Measurements from ENCODE around the gene CCDC12. TPM values are rescaled to one million over a fixed set of nuclear protein-coding genes. Genes with fewer than 3 reads are reported as not detected.

Gene CCDC12
- total RNA-seq, 1 donor from 2014 or later, result 50.0 TPM

DNA sequence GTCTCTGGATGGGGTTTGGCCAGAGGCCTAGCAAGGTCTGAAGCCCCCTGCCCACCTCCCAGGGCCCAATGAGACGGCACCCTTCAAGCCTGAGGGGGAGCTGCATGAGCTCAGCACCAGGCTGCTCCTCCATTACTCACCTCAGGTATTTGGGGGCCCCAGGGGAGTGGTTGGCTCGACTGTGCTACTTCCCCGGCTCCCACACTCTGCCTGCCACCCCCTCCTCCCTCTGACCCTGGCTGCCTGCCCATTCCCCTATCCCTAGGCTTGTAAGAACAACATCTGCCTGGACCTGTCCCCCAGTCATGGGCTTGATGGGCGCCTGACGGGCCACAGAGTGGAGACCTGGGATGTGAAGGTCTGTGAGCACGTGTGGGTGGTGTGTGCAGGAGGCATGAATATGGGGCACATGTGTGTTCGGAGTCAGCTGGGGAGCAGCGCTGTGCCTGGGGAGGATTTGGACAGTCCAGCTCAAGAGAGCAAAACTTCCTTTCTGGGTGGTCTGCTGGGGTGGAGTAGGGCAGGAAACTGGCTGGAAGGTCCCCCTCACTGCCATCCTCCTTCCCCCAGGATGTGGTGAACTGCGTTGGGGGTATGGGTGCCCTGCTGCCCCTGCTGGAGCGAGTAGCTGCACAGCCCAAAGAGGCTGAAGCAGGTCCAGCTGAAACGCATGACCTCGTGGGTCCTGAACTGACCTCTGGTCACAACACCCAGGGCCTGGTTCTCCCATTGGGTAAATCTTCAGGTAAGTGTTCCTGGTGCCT, 20.3 kb upstream of the CCDC12 start:
- no peak for DNase-seq (ENCODE audit: low spot score)

DNA sequence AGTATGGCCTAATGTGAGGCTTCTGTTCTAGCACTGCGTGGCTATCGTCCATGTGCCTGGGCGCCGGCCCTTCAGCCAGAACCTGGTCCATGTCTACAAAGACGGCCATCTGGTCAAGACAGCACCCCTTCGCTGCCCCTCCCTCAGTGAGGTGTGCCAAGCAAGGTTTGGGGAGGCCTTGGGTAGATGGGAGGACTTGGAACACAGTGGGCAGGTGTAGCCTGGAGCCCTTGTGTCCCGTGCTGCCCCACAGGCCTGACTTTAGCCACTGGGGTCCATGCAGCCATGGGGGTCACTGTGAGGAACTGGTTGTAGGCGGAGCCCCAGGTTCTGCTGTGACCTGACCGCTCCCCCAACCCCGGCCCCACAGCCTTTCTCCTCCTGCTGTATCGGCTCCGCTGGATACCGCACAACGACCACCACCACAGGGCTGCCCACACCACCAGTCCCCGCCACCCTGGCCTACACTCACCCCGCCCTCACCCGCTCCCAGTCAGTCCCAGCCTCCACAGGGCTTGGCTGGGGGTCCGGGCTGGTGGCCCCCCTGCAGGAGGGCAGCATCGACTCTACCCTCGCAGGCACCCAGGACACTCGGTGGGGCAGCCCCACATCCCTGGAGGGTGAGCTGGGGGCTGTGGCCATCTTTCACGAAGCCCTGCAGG, 19.5 kb upstream of the CCDC12 start:
- DNase-seq (ENCODE audit: low spot score), result no peak

DNA sequence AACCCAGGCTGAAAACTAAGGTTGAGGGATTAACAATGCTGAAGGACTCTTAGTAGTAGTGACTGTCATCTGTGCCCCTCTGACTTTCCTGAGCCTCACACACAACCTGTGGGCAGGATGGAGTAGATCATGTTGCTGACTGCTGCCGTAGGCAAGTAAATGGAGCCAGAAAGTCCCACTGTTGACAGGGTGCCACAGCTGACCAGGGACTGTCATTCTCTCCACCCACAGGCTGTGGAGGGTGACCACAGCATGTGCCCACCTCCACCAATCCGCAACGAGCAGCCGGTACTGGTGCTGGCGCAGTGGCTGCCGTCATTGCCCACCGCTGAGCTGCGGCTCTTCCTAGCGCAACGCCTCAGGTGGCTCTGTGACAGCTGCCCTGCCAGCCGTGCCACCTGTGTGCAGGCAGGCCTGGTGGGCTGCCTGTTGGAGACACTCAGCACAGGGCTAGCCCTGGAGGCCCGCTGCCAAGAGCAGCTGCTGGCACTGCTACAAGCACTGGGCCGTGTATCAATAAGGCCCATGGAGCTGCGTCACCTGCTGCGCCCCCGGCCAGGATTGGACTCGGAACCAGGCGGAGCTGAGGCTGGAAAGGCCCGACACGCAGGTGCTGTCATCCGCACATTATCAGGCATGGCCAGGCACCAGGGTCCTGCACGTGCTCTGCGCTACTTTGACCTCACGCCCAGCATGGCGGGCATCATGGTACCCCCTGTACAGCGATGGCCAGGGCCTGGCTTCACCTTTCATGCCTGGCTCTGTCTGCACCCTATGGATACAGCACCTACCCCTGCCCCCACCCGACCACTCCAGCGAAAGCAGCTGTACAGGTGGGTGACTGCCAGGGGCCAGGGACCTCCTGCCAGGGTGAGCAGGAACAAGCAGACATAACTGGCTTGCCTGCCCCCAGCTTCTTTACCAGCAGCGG, 18.5 kb upstream of the CCDC12 start:
- no peak for DNase-seq (ENCODE audit: low spot score)

DNA sequence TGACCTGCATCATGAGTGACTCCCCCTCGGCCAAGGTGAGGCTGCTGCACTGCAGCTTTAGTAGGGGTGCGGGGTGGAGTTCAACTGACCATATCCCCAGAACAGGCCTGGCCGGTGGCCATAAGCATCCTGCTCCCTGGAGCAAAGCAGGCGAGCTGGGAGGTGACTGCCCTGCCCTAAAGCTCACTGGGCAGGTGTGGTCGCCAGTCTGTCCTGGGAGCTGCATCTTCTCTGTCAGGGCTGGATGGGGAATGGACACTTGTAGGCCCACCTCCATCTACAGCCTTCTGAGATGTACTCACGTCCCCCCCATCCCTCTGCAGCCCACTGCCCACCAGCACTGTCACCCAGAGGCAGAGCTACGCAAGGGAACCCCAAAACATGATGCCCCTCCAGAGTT, 17.4 kb upstream of the CCDC12 start:
- DNase-seq (ENCODE audit: low spot score), result no peak

DNA sequence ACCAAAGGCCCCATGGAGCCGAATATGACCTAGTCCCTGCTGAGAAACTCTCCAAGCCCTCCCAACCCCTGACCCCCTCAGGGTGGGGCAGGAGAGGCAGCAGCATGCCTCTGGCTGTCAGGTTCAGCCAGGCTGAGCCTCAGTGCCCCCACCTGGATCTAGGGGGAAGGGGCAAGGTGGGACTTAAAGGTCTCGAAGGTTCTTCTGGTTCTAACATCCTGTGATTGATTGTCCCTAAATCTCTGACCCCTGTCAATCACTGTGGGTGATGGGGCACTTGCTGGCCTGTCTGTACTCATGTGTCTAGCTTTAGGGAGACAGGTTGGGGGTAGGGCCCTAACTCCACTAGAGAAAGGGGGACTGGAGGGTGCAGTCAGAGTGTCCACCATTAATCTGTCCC, 16.7 kb upstream of the CCDC12 start:
- no peak for DNase-seq (ENCODE audit: low spot score)

DNA sequence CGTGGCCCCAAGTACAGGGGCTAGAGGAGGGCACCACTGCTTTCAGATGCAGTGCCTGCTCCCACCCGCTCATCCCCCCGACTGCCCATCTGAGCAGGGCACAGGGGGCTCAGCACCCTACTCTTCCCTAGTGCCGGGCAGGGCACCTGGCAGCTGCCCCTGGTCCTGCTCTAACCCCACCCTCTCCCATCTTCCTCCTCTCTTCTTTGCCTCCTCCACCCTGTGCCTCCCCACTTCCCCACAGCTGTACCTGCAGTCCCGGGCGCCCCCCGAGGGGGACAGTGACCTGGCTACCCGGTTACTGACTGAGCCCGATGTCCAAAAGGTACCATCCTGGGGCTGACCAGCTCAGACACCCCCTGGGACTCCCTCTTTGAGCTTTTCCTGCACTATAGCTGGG, 15.7 kb upstream of the CCDC12 start:
- no peak for DNase-seq (ENCODE audit: low spot score)

DNA sequence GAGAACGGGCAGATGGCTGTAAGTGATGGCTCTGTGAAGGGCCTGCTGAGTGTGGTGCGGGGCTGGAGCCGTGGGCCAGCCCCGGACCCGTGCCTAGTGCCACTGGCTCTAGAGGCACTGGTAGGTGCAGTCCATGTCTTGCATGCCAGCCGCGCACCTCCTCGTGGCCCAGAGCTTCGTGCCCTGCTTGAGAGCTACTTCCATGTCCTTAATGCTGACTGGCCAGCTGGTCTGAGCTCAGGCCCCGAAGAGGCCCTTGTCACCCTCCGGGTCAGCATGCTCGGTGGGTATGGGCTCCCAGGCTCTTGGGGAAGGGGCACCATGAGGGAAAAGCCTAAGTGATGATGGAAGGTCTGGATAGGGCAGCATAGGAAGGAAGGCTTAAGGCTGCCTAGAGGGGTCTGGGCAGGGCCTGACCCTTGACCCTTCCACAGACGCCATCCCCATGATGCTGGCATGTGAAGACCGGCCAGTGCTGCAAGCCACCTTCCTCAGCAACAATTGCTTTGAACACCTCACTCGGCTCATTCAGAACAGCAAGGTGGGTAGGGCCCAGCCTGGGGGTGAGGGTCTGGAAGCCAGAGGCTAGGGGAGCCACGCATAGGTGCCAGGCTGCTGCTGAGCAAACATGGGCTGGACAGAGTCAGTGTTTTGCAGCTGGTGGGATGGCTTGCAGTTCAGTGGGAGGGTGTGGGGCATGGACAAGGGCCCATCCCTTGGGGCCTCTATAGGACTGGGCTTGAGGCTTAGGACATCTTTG, 15.0 kb upstream of the CCDC12 start:
- no peak for DNase-seq (ENCODE audit: low spot score)

DNA sequence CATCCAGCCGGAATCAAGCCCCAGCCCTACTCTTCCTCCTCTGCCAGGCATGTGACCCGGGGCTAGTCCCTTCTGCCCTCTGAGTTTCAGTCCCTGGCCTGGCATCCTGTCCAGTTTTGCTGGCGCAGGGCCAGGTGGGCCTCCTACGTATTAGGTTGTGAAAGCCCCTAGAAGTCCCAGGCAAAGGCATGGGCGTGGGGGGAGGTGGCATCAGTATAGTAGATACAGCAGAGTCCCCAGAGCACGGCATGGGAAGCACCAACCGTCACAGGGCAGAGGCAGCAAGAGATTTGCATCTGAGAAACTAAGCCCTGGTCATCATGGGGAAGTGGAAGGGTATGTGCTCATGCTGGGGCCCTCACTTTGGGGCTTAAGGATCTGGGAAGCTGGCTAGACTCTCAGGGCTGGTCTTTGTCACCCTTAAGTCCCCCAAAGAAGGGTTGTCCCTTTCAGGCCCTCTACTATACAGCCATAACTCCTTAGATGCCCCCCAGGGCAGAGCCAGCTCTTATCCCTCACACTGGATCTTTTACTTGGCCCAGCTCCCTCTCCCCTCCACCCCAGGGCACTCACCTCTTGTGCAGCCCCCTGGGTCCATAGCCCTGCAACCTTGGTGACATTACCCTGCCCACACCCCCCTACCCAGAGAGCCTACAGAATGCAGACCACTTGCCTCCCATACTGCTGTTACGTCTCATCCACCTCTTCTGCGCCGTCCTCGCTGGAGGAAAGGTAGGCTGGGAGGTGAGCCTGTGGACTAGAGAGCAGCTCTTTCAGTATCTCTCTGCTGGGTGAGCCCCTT, 14.2 kb upstream of the CCDC12 start:
- peak; percentile 37 for DNase-seq (ENCODE audit: low spot score)

DNA sequence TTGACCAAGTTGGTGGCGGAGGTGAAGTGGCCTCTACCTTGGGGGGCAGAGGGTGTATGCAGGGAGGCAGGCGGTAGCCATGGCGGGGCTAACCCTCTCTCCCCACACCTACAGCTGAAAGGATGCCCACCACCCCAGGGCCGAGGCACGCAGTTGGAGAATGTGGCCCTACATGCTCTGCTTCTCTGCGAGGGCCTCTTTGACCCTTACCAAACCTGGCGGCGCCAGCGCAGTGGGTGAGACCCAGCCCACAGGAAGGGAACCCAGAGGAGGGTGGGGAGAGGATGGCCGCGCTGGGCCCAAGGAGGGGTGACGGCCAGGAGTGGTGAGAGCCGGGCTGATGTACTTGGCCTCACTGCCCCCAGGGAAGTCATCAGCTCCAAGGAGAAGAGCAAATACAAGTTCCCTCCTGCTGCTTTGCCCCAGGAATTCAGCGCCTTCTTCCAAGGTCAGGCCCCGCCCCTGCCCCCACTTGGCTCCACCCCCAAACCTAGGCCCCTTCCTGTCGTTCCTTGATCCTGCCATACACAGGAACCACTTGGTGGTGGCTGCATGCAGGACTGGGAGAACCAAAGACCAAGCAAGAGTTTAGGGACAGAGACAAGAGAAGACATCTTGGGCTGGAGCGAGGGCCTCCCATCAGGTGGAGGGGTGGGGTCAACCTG, 12.7 kb upstream of the CCDC12 start:
- DNase-seq (ENCODE audit: low spot score), result no peak

DNA sequence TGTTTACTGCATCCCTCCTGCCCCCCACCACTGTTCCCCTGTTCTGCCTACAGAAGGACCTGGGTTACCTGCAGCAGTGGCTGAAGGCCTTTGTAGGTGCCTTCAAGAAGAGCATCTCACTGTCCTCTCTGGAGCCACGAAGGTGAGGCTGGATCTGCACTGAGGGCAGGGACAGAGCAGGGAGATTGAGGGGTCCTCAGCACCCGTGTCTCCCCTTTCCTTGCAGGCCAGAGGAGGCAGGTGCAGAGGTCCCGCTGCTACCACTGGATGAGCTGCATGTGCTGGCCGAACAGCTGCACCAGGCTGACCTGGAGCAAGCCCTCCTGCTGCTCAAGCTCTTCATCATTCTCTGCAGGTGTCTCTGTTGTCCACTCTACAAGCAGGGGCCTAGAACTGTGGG, 12.1 kb upstream of the CCDC12 start:
- DNase-seq (ENCODE audit: low spot score), result no peak

DNA sequence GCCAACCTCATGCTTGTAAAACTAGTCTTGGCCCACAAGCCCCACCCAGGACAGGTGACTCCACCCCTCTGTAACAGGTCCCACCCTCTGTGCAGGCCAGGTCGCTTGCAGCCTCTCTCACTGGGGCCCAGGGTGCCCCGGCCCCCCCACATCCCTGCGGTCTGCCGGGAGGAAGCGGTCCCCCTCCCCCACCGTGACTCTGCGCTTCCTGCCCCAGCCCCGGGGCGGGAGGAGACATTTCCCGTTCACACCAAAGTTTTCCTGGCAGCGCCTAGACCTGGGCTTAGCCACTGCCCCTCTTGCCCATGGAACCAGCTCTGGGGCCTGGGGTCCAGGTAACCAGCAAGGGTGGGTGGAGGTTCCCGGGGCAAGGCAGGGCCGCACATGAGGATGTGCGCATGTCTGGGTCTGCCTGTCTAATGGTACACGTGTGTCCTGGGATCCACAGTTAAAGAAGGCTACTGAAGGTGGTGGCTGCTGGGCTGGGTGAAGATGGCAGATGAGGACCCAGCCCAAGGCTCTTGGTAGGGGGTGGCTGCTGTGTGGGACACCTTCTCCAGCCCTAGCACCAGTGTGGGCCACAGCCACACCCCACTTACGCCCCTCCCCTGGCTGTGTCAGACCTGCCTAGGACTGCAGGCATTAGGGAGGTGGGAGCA, 11.3 kb upstream of the CCDC12 start:
- DNase-seq (ENCODE audit: low spot score), result peak; percentile 65

DNA sequence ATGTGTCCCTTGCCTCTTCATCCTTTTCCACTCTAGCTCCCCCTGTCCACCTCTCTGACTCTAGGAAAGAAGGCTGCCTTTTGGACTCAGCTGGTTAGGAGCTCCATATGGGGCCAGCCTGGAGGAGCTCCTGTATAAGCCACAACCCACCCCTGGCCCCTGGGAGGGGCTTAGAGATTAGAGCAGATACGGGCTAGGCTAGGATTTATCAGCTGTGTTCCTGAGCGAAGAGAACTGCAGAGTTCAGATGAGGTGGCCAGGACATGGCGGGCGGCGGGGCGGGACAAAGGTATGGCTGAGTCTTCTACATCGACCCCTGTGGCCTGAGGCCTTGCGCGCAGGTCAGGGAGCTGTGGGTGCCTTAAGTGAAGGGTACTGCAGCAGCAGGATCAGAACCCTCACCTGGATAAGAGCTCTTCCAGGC, 10.8 kb upstream of the CCDC12 start:
- DNase-seq (ENCODE audit: low spot score), result no peak

DNA sequence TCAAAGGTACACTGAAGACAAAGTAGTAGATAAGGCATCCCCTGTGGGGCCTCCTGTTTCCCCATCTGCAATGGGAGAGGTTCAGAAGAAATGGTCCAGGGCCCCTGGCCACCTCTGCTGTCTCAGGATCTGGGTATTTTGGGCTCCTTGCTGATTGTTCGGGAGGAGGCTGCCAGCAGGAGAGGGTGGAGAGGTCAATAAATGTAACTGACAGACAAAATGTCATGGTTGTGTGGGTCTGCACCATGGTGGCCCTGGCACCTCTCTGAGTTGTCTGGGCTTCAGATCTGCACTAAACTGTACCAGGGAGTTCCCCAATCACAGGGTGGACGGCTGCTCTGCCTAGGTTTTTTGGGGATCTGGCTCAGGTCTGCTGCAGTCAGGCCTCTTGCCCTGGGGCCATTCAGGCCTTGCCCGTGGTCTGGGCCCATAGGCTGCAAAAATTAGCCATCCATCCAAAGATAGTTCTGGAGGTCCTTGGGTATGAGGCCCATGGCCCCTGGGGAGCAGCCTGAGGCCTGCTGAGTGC, 10.3 kb upstream of the CCDC12 start:
- DNase-seq (ENCODE audit: low spot score), result no peak

DNA sequence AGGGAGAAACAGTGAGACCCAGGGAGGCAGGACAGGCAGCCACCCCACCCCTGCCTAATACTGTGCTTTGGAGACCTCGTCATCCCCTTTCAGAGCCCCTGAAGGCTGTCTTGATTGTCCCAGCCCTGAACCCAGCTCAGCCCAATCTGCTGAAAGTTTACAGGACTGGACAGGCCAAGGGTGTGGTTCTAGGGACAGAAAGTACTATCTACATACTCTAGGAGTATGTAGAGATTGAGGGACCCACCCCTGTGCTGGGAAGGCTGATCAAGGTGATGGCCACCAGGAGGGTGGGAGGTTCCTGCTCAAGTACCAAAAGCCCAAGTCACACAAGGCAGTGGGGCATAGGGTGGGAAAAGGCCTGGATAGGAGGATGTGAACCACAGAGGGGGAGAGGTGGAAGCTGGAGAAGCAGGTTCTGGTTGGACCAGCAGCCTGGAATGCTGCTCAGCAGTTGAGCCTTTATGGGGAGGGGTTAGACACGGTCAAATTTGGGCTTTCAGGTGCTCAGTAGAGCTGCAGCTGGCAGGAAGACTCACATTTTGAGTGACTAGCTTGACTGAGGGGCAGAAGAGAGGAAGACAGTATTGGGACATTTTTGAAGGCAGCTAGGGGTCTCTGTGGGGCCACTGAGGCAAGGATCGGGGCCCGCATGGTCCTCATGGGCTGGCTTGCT, 9.6 kb upstream of the CCDC12 start:
- DNase-seq (ENCODE audit: low spot score), result no peak

DNA sequence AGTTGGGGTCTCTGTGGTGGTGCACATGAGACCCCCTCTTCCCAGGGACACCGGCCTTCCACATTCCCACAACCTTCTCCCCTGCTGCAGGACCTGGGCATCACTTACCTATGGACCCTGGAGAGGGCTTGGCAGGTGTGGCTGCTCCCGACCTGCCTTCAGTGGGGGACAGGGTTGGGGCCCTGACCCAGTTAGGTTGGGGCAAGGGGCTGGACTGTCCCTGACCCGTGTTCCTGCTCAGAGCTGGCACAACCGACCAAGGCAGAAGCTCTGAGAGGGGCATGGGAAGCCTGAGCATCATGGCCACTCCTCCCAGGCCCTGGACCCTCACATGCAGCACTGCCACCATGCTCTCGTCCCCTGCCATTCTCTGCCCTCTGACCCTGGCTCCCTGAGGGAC, 9.0 kb upstream of the CCDC12 start:
- no peak for DNase-seq (ENCODE audit: low spot score)

DNA sequence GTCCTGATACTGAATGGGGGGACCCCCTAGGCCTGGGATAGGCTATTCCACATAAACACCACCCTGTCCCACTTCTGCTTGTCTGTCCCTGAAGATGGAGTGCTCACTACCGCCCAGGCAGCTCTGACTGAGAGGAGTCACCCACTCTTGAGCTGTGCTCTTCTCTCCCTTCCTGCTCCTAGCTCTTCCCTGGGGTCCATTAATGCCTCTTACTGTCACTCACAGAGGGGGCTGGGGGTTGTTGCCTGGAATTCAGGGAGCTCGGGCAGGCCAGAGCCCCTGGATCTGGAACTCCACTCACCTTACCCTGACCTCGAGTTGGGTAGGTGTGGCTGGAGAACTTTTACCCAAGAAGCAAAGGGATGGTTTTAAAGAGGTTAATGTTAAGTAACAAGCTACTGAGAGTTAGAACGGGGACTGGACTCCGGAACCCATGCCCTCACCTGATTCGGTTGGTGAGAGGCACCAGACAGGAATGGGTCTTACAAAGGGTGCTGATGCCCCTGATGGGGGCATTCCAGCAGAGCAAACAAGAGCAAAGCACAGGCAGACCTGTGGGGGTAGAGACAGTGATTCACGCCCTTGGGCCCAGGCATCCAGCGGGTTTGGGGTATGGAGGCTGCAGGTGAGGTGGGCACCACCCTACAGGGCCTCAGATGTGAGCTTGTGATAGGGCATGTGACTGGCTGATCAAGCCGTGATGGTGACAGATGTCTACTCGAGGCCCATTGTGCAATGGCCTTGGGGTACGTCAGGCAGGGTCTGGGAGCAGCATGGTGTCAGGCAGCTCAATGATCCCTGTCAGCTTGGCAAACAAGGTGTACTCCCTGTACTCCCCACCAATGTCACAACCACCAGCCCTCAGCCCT, 8.3 kb upstream of the CCDC12 start:
- no peak for DNase-seq (ENCODE audit: low spot score)

DNA sequence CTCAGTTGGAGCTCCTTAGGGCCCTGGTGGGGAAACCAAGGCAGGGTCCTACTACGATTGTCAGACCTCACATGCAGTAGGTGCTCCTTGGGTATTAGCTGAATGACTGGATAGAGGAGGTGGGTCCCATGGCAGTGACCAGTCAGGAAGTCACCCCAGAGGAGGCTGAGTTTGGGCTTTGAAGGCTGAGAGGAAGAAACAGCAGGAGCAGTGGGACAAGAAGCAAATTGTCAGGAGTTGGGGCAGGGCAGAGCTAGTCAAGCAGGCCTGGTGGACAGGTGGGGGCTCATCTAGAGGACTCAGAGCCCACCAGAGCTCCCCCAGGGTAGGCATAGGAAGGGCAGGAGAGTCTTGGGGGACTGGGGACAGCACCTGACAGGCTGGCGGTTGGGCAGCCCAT, 6.0 kb upstream of the CCDC12 start:
- DNase-seq (ENCODE audit: low spot score), result no peak

DNA sequence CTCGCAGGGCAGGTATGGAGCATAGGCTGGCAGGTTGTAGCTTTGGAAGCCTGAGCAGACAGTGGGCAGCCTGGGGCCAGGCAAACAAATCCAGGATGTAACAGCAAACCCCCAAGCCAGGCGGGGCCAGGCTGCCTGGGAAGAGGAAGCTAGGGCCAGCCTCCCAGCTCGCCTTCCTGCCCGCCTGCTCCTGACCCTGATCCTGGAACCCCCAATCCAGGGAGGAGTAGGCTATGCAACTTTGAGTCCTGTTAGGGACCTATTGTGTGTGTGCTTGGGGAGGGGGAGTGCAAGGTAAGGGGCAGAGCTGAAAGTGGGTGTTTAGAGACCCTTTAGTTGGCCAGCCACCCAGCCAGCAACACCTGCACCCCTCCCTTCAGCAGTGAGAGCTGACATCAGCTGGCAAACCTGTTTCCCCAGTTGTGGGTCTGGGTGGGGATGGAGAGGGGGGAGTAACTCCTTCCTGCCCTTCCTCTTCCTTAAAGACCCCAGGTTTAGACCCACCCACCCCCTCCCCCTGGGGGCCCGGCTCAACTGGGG, 5.5 kb upstream of the CCDC12 start:
- DNase-seq (ENCODE audit: low spot score), result no peak
